ENCODE results near the gene RELT.
A peak's percentile ranks its signal among the peaks of the same experiment; 100 is the strongest.

DNA sequence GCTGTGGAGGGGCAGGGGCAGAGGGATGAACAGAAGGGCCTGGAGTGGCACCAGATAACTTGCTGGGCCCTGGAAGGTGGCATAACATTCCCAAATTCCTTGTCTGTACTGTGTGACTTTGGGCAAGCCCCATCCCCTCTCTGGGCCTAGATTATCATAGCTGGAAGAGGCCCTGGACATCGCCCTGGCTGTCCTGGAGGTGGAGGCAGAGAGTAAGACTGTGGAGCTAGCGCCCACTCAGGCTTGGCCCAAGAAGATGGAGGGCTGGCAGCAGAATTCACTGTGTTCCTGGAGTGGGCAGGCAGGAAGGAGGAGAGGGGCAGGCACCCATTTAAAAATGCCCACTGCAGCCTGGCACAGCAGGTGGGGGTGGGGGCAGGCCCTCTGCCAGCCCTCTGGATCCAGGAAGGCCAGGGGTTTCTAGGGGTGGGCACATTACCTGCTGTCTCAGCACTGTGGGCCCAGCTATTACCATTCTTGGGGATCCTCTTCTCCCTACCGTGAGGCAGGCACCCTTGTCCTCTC is 45.6 kb upstream of the RELT start:
- TF ChIP-seq POLR2AphosphoS5 (IDR thresholded peaks at IDR 0.05; ENCODE audit: low read depth, low read length) (no peak), RAD21 (IDR thresholded peaks at IDR 0.05; ENCODE audit: low read depth) (no peak), EZH2phosphoT487 (IDR thresholded peaks at IDR 0.05; ENCODE audit: borderline replicate concordance) (no peak), SRF (IDR thresholded peaks at IDR 0.05; ENCODE audit: low read depth) (no peak), EZH2 (IDR thresholded peaks at IDR 0.05) (no peak), POLR2A (IDR thresholded peaks at IDR 0.05; ENCODE audit: borderline replicate concordance, extremely low read depth, insufficient read depth, insufficient read length) (no peak), EGR1 (IDR thresholded peaks at IDR 0.05; ENCODE audit: low read depth) (no peak), CBX3 (IDR thresholded peaks at IDR 0.05; ENCODE audit: low read depth) (no peak), TCF7L2 (IDR thresholded peaks at IDR 0.05; ENCODE audit: borderline replicate concordance, extremely low read depth, insufficient read depth, insufficient read length) (no peak)
- TF ChIP-seq, protein P1, sequence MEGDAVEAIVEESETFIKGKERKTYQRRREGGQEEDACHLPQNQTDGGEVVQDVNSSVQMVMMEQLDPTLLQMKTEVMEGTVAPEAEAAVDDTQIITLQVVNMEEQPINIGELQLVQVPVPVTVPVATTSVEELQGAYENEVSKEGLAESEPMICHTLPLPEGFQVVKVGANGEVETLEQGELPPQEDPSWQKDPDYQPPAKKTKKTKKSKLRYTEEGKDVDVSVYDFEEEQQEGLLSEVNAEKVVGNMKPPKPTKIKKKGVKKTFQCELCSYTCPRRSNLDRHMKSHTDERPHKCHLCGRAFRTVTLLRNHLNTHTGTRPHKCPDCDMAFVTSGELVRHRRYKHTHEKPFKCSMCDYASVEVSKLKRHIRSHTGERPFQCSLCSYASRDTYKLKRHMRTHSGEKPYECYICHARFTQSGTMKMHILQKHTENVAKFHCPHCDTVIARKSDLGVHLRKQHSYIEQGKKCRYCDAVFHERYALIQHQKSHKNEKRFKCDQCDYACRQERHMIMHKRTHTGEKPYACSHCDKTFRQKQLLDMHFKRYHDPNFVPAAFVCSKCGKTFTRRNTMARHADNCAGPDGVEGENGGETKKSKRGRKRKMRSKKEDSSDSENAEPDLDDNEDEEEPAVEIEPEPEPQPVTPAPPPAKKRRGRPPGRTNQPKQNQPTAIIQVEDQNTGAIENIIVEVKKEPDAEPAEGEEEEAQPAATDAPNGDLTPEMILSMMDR (IDR thresholded peaks at IDR 0.05 in 2 of 3, conservative IDR thresholded peaks at IDR 0.05 in 1 of 3; ENCODE audit: borderline replicate concordance in 1 of 3, insufficient read depth in 1 of 3, low read depth in 2 of 3, low read length in 2 of 3) = peak; percentile 33 to 56 (median 56); a peak in 5 of 6 replicates
